ENCODE results near the gene MYLK.

MYLK gene

DNA sequence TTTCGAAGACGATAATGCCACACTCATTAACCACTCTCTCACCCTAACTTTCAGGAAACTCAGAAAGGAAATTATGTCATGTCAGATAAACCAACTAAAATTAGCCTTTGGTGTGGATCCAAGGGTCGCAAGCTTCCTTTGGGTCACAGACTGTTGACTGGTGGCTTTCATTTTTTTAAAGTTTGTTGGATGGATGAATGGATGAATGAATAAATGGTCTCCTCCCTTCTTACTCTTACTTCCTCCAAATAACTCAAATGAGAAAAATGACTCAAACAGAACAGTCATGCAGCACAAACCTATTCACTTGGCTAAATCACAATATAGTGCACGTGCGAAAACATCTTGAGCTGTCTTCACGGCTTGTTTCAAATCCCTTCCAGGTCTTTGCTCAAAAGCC, 216.3 kb downstream of the MYLK start:
- DNase-seq: peak; percentile 68

DNA sequence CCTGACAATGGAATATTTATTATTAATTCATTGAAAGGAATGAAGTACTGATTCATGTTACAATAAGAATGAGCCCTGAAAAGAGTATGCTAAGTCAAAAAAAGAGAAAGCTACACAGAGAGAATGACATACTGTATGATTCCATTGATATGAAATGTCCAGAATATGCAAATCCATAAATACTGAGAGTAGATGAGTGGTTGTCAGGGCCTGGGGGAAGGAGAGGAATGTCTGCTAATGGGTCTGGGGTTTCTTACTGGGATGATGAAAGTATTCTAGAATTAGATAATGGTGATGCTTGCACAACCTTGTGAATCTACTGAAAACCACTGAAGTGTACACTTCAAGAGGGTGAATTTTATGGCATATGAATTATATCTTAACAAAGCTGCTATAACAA, 219.4 kb downstream of the MYLK start:
- DNase-seq: peak; percentile 57

DNA sequence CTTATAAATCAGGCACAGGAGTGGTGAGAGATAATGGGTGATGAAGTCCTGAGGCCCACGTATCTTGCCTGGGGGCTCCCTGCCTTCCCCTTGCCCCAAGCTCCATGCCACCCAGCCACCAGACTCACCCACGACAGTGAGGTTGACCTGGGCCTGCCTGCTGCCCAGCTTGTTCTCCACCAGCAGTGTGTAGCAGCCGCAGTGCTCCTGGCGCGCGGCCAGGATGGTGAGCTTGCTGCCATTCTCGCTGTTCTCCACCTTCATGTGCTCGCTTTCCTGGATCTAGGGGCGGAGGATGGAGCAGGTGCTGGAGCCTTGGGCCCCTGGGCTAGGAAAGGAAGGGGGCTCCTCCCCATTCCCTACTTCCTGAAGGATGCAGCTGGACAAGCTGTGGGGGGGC, 220.2 kb downstream of the MYLK start:
- DNase-seq: no peak

DNA sequence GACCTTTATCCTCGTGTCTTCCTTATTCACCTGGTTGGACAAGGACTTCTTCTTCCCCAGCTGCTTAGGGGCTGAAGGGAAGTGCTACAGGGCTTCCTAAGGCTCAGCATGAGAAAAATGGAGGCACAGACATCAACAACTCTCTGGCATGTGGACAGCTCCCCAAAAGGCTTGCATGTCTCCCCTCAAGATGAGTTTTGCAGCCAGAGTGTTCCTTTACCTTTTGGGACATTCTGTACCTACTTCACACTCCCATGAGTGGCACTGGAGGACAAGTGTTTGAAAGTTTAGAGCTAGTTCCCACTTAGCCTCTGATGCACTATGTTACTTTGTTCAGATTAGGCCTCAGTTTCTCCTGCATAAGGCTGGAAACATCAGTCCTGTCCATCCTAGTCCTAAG, 222.2 kb downstream of the MYLK start:
- DNase-seq: no peak

DNA sequence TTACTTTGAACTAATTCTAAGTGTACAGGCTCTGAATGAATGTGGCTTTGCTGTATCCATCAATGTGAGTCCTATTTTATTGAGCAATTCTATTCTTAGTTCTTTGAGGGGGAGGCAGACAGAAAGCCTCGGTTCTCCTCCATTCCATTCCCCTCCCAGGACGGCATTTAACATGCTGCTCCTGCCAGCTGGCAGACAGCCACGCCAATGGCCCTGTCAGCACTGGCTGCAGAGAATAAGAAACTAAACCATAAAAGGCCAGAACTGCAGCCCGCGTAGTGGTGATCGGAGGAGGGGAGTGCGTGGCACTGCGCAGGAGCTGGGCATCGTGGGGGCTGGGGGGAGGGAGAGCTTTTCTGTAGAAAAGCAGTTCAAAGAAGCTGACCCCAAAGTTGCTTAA, 223.2 kb downstream of the MYLK start:
- DNase-seq: peak; percentile 99

DNA sequence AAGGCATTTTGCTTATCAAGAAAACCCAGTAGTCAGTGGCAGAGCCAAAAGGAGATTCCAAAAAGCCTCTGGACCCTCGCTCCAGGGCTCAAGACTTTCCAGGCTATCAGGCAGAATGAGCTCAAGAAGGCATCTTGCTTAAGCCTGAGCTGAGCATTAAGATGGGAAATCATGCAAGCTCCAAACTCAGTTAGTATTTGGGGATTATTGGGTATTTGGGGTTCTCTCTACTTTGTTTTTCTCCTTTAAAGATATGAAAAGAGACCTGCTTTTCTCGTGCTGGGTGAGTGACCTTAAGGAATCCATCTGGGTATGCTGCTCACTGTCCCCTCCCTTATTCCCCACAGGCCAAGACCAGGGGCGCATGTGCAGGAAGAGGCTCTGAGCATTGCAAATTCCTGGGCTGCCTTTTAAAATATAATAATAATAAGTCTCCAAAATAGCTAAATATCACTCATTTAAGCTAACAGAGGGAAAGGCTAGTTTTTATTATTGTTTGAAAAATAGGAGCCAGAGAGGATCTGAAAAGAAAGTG, 223.9 kb downstream of the MYLK start:
- DNase-seq: peak; percentile 80

DNA sequence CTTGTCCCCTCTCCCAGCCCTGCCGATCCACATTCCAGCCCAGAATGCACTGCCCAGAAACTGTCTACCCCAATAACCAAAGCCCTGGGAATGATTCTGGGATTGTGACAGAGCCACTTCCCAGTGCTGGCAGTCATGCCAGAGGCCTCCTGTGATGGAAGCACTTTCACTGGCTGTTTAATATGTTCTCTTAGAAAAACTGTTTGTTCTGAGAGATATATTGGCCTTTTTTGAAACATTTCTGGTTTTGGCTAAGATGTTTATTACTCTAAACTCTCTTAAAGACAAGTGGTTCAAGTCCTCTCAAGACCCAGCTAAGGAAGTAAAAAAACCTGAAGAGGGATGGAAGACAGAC, 225.3 kb downstream of the MYLK start:
- no peak for DNase-seq

DNA sequence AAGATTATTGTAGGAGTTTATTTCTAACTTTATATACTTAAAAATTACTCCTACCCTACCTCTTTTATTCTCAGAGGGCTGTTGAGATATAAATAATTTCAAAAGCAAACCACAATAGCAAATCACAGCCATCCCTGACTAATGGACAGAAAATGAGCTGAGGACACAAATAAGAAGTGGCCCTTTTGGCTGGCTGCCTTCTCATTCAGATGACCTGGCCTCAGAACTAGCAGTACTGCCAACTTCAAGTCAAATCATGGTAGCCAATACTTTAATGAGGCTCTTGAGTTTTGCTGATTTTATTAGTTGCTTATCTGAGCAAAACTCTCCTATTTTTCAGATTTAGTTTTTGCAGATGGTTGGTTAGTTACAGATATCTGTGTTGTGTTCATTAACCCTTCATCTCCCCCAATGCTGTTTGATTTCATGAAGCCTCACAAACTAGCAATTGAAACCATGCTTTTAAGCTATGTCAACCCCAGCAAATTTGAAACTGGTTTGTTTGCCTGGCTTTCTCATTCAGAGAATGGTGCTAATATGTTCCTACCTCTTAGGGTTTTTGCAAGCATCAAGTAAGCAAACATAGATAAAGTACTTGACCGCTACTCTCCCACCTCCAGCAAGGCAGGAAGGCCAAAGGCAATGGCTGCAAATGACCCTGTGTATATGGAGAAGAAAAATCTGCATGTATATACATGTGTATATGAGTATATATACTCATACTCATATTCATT, 225.8 kb downstream of the MYLK start:
- peak; percentile 86 for DNase-seq

DNA sequence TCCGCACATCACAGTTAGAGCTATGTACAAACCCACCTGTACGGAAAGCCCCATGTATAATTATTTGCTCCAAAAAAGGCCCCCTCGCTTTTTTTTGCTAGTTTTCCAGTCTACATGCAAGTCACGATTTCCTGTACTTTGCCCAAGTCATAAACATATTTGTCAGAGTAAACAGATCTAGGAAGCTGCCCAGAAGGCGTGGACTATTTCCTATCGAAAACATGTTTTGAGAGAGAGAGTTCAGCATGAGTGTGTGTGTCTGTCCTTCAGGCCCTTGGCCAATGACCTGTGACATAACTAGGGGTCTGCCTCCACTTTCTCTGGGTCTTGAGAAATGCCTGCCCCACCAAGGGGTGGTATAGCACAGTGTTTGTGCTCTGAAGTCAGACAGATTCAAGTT, 226.6 kb downstream of the MYLK start:
- no peak for DNase-seq

DNA sequence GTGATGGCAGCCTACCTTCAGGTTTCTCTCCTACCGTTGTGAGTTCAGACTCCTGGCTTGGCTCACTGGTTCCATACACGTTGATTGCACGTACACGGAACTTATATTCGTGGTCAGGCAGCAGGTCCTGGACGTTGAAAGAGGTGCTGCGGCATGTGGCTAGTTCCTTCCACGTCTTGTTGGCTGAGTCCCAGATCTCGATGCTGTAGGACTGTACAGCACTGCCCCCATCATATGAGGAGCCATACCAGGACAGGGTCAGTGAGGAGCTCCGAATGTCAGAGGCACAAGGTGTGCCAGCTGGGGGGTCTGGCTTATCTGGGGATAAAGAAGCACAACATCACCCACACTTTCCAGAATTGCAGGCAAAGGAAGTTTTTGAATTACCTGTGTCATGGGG, 227.0 kb downstream of the MYLK start:
- no peak for DNase-seq

DNA sequence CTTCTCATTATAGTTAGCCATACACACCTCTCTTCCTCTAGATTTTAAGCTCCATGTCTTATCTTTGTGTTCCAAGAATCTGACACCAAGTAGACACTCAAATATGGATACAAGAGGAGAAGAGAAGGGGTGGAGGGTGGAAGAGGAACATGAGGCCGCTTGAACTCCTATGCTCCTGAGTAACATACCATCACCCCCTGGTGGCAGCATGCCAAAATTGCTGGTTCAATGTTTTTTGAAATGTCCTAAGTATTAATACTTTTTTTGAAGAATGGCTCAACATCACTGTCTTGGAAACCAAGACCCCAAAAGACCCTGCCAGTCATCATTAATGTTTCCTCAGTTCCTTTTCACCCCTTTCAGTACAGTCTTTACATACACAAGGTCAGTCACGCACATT, 227.4 kb downstream of the MYLK start:
- no peak for DNase-seq

DNA sequence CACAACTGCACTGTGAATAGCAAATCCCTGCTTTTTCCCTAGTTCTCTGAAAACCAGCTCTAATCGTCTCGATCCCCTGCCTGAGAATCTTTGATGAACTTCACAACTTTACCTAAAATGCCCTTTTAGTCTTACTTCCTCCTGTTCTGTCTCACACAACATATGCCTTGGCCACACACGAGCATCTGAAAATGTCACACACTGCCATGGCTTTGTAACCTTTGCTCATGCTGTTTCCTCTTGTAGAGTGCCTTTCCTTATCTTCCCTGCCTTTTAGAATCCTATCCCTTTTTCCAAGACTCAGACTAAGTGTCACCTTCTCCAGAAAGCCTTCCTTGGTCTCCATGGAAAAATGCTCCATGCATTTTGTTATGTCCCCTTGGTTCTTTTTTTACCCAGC, 227.9 kb downstream of the MYLK start:
- no peak for DNase-seq

DNA sequence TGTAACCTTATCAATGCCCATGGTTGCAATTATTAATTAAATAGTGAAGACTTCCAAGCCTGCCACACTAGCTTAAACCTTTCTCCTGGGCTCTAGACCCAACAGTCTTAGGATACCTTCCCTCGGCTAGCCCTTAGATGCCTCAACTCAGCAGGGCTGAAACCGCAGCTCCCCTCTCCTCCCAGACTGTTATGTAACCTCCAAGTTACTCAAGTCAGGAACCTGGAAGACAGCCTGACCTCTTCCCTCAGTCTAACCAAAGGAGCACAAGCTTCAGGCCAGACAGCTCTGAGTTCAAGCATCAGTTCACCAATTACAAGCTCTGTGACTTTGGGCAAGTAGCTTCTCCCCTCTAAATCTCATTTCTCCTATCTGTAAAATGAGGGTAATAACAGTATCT, 228.7 kb downstream of the MYLK start:
- no peak for DNase-seq

DNA sequence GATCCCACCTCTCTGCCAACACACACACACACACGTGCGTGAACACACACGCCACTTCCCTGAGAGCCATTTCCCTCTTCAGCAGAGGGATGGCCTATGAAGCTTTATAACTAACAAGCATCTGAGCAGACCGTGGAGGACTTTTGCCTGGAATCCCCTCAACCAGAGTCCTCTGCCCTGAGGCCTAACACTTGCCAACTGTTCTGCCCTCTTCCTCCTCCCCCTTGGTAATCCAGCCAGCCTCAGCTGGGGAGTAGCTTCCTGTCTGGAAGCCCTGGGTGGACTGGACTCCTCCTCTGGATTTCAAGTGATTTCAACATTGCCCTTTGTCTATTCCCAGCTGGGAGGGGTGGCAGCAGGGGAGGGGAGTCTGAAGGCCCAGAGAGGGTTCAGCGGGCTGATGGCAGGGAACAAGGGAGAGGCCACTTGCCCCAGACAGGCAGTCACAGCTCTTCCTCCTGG, 230.9 kb downstream of the MYLK start:
- DNase-seq: peak; percentile 98

DNA sequence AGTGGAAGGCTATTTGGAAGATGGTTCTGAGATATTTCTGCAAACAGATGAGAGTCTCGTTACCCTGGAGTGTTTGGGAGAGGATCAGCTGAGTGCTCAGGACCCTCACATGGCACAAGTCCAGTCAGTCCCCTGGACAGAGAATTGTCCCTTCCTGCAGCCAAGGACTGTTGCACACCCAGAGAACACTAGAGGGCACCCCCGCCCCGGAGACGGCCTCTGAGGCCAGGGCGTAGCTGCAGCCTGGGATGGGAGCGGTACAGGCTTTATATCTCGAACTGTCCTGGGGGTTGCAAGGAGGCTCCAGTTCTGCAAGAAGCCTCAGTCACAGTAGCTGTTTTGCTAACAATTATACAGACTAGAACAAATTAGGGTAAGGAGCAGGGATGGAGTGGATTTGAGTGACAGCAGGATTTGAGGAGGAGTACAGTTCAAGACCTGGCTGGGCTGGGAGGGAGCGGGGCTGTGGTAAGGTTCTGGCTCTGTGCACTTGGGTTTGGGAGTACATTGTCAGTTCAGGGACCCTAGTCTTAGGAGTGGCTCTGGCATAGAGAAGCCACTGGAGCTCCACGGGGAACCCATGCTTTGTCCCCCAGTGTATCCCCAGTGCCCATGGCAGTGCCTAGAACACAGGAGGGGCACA, 231.7 kb downstream of the MYLK start:
- peak; percentile 84 for DNase-seq

DNA sequence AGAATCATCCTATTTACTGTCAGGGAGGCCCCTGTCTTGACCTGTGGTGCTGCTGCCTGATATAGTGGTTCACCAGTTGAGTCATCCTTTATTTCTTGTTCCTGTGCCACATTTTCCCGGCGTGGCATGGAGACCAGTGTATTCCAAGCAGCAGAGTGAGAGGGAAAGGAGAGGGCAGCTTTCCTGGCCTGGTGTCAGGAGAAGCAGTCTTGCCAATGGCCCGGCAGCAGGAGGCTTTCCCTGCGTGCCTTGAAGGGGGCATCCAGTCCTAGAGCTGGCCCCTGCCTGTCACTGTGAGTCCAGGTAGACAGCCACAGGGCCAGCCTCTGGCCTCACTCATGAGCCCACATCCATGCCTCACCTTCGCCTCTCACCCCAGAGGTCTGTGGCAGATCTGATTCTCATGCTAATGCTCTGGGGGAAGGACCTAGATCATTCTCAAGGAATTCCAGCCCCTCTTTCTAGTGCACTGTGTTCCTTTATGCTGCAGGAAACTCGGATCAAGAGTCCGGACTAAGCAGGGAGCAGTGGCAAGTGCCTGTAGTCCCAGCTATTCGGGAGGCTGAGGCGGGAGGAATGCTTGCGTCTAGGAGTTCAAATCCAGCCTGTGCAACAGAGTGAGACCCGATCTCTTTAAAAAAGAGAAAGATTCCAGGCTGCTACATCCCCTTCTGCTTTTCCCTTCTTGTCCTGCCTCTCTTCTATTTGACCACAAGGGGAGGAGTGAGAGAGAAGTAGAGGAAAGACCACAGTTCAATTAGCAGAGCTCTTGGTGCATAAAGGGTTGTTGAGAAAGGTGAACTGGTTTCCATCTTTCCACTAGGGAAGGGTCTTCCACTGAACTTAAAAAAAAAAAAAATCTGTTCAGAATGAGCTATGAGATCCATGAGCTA, 232.4 kb downstream of the MYLK start:
- DNase-seq: no peak

DNA sequence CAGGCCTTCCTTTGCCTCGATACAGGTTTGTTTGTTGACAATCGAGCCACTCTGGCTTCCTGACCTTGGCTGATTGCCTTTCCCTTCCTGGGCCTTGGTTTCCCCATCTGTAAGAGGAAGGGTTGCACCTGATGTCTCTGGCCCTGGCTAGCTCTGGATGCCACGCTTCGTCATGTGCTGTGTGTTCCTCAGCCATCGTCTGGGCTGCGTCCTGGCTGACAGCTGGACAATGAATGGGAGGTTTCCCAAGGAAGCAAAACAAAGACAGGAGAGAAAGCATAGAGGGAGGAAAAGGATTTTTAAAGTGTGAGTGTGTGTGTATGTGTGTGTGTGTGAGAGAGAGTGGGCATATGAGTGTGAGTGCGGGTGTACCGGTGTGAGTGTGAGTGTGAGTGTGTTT, 234.0 kb downstream of the MYLK start:
- no peak for DNase-seq

DNA sequence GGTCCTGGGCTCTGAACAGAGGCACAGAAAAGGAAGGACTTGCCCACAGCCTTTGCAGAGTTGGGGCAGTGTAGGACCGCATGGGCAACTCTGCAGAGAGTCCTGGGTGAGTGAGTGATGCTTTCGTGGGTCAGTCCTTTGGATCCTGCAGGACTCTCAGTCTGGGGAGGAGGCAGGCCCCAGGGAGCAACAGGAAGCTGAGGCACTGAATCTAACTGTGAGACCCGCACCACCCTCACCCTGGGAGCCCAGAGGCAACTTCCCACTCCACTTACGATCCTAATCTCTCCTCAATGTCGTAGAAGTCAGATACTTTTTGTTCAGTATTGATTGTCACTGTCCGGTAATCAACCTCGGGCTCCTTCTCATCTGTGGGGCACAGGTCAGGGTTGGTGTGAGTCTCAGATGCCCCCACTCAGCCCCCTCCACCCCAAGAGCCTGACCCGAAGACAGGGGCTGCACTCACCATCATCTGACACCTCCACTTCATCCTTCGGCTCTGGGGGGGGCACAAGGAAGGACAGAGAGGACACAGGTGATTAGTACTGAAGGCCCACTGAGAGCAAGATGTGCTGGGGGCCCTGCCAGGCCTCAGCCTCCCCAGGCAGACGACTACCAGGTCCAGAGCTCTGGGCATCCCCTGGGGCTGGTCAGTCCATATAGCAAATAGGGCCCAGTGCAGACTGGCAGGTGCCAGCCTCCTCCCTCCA, 235.3 kb downstream of the MYLK start:
- no peak for DNase-seq

DNA sequence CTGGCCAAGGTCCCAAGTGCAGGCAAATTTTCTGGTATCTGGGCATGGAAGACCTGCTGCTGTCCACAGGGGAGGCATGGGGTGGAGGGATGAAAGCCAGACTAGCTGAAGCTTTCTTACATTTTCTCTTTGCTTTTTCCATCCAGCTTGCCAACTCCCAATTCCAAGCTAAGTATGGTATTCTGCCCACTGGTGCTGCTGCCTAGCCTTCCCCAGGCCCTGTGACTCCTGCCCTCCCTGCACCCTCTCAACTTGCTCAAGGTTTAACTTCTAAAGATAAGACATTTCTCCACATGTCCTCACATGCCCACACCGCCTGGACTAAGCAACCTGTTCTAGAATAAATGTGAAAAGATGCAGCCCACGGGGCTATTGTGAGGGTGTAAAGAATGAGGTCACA, 239.8 kb downstream of the MYLK start:
- no peak for DNase-seq

DNA sequence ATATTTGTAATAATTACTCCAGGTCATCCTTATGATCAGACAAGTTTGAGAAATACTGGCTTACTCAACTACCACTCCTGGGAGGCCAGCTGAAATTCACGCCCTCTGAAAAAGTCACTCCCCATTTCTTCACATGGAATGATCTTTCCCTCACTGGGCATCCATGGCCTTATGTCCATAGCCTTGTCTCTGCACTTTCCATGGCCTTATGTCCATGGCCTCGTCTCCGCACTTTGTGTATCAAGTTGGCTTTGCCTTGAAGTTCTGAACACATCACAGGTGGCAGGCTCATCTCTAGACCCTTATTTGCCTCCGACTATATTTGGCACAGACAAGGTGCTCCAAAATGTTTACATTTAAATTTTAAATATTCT, 241.2 kb downstream of the MYLK start:
- no peak for DNase-seq

DNA sequence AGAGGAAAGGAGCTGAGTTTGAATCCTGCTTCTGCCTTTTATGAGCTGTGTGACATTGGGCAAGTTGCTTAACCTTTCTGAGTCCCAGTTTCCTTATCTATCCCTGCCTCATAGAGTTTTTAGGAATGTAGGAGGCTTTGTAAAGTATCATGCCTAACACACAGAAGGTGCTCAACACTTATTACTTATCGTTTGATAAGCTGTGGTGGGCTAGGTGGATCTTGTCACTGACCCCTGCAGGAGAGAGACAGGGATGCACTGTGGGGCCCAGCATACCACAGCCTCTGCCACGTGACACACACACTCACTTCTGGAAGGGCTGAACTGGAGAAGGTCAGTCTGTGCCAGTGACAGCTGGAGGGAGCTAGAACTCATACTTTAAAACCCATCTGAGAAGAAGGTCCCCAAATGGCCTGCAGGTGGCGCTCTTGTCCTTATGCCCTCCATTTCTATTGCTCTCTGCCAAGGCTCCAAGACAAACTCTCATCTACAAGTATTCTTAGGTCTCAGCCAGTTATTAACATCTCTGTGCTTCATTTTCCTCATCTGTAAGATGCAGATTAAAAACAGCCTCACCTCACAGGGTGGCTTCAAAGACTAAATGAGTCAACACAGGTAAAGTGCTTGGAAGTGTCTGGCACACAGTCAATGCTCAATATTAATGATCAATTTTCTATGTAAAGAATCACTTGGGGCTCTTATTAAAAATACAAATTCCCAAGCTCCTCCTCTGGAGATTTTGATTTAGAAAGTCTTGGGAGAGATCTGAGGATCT, 241.8 kb downstream of the MYLK start:
- peak; percentile 90 for DNase-seq

DNA sequence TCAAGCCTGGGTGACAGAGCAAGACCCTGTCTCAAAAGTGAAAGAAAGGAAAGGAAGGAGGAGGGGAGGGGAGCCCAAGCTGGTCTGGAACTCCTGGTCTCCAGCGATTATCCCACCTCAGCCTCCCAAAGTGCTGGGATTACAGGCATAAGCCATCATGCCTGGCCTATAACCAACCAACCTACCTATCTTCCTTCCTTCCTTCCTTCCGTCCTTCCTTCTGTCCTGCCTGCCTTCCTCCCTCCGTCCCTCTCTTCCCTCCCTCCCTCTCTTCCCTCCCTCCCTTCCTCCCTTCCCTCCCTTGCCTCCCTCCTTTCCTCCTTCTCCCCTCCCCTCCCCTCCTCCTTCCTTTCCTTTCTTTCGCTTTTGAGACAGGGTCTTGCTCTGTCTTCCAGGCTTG, 242.6 kb downstream of the MYLK start:
- no peak for DNase-seq

Measured in fibroblast of skin of back (primary cell).